HCT116 (cell line): ENCODE measurements around the gene VCAN. TPM values are rescaled to one million over a fixed set of nuclear protein-coding genes. Genes with fewer than 3 reads are reported as not detected.
"Not testable (repeated sequence)": the region's sequence is repeated elsewhere in the genome, so short reads cannot be mapped to it uniquely, and the experiment has no call there.

ENCODE experiments used
- ATAC-seq: fragments of 200-7000 bp; cut with Tn5 transposase; 2 replicates; pipeline ENCODE4 v1.9.1; 2020; ENCODE audit warnings: mild to moderate bottlenecking, moderate library complexity
- BruUV-seq: library from RNA; stranded (reverse); fragments of 400-500 nt; replicated peaks from 2 replicates; lab custom pipeline; 2021; lab: Mats Ljungman, UMichigan
- CTCF ChIA-PET: fragments of 300-600 bp; sonication (Branson Sonifier 250); formaldehyde crosslinking; loops from one replicate; lab custom pipeline; 2021; ENCODE audit warnings: antibody characterized with exemption; lab: Charles Lee
- POLR2A ChIA-PET: fragments of 300-600, 350-600 bp; sonication (Branson Sonifier 250); formaldehyde crosslinking; loops from one replicate; lab custom pipeline; 2021; ENCODE audit warnings: antibody characterized with exemption; lab: Charles Lee
- RAD21 ChIA-PET, 2 experiments: fragments of 300-600 bp; sonication (Branson Sonifier 250); formaldehyde crosslinking; loops; one replicate each; lab custom pipeline; 2023; ENCODE audit warnings: low total read pairs in 2 of 2; ENCODE audit not compliant: uncharacterized antibody in 2 of 2, unreplicated experiment in 2 of 2, low non-redundant PET in 1 of 2; lab: Charles Lee
- DNase-seq: peaks from one replicate; pipeline ENCODE4 v3.0.0-alpha.2; 2010; ENCODE audit warnings: low read depth, low spot score
- H2AFZ ChIP-seq: fragments of 200-600 bp; shearing (Covaris generic), sonication (generic); 2 replicates; pipeline ENCODE4 v1.6.1; 2017; ENCODE audit warnings: low read depth, mixed run types, mixed read lengths, antibody characterized with exemption, low read length; ENCODE audit not compliant: poor library complexity, severe bottlenecking
- H3K27ac ChIP-seq: 2 replicates; pipeline ENCODE4 v1.5.1; 2012; ENCODE audit warnings: low read depth, low read length
- H3K27me3 ChIP-seq: fragments of 200-600 bp; sonication (generic); 2 replicates; pipeline ENCODE4 v1.6.1; 2016; ENCODE audit warnings: mixed run types, low read length, mixed read lengths; ENCODE audit not compliant: insufficient read depth
- H3K36me3 ChIP-seq, 2 experiments: fragments of 200-500 bp in 1 of 2; fragments of 200-600 bp in 1 of 2; sonication (Bioruptor generic) in 1 of 2; sonication (generic) in 1 of 2; 2 replicates each; pipeline versions ENCODE4 v1.5.1 to v1.6.1; 2014 to 2016; ENCODE audit warnings: low read length in 2 of 2, inconsistent platforms in 1 of 2, mixed read lengths in 1 of 2, mixed run types in 1 of 2; ENCODE audit not compliant: insufficient read depth in 2 of 2, control insufficient read depth in 1 of 2
- H3K4me1 ChIP-seq, 2 experiments: fragments of 200-600 bp in 1 of 2; sonication (generic) in 1 of 2; 2 replicates each; pipeline versions ENCODE4 v1.5.1 to v1.6.1; 2012 to 2017; ENCODE audit warnings: low read length in 2 of 2, inconsistent platforms in 1 of 2, mild to moderate bottlenecking in 1 of 2, mixed read lengths in 1 of 2, mixed run types in 1 of 2, moderate library complexity in 1 of 2; ENCODE audit not compliant: insufficient read depth in 2 of 2, control insufficient read depth in 1 of 2
- H3K4me2 ChIP-seq: fragments of 200-600 bp; sonication (generic); 2 replicates; pipeline ENCODE4 v1.6.1; 2017; ENCODE audit warnings: mixed run types, low read length, mixed read lengths
- H3K4me3 ChIP-seq, 2 experiments: fragments of 200-600 bp in 1 of 2; sonication (generic) in 1 of 2; replicated peaks in 1 of 2; 2 replicates each; pipeline ENCODE4 v1.5.1; 2011 to 2016; ENCODE audit warnings: low read length in 2 of 2, control low read depth in 1 of 2, low read depth in 1 of 2, mild to moderate bottlenecking in 1 of 2, mixed read lengths in 1 of 2, mixed run types in 1 of 2
- H3K79me2 ChIP-seq: fragments of 200-600 bp; sonication (generic); 2 replicates; pipeline ENCODE4 v1.6.1; 2017; ENCODE audit warnings: mild to moderate bottlenecking, mixed run types, low read length, moderate library complexity, mixed read lengths; ENCODE audit not compliant: insufficient read depth
- H3K9ac ChIP-seq: fragments of 200-600 bp; sonication (generic); 2 replicates; pipeline ENCODE4 v1.6.1; 2016; ENCODE audit warnings: low read length, mixed read lengths
- H3K9me2 ChIP-seq: fragments of 200-600 bp; sonication (generic), shearing (Covaris generic); 2 replicates; pipeline ENCODE4 v1.6.1; 2017; ENCODE audit warnings: mixed run types, mild to moderate bottlenecking, moderate library complexity; ENCODE audit not compliant: insufficient read depth
- H3K9me3 ChIP-seq, 2 experiments: fragments of 200-500 bp in 1 of 2; fragments of 200-600 bp in 1 of 2; sonication (Bioruptor generic) in 1 of 2; sonication (generic) in 1 of 2; 2 replicates each; pipeline ENCODE4 v1.6.1; 2014 to 2017; ENCODE audit warnings: low read length in 2 of 2, mixed read lengths in 2 of 2, inconsistent platforms in 1 of 2, low read depth in 1 of 2, mild to moderate bottlenecking in 1 of 2, mixed run types in 1 of 2, moderate library complexity in 1 of 2; ENCODE audit not compliant: control insufficient read depth in 1 of 2, insufficient read depth in 1 of 2
- H4K20me1 ChIP-seq: fragments of 200-600 bp; sonication (generic), shearing (Covaris generic); 2 replicates; pipeline ENCODE4 v1.6.1; 2017; ENCODE audit warnings: mixed run types, mild to moderate bottlenecking, moderate library complexity; ENCODE audit not compliant: insufficient read depth
- FOSL1 ChIP-seq: IDR thresholded peaks from 2 replicates; pipeline ENCODE4 v1.6.1; 2012; ENCODE audit warnings: low read depth
- JUND ChIP-seq: IDR thresholded peaks from 2 replicates; pipeline ENCODE4 v1.6.1; 2012
- POLR2A ChIP-seq: IDR thresholded peaks from 2 replicates; pipeline ENCODE4 v1.7.0; 2011; ENCODE audit warnings: borderline replicate concordance; ENCODE audit not compliant: insufficient read depth, insufficient read length; ENCODE audit errors: extremely low read depth
- POLR2AphosphoS5 ChIP-seq: IDR thresholded peaks from 2 replicates; pipeline ENCODE4 v1.6.1; 2011; ENCODE audit warnings: mild to moderate bottlenecking, low read depth, low read length, moderate library complexity
- SRF ChIP-seq: IDR thresholded peaks from 2 replicates; pipeline ENCODE4 v1.6.1; 2012; ENCODE audit warnings: low read depth
- YY1 ChIP-seq: IDR thresholded peaks from 2 replicates; pipeline ENCODE4 v1.6.1; 2011; ENCODE audit warnings: low read length, low read depth, moderate library complexity, mild to moderate bottlenecking; ENCODE audit not compliant: insufficient replicate concordance; ENCODE audit errors: extremely low read depth
- intact Hi-C: fragments of 100-400 bp; cut with micrococcal nuclease; formaldehyde crosslinking; loops from 2 replicates; pipeline ENCODE4 v1.10.0; 2022
- total RNA-seq: library from RNA; stranded (reverse); gene quantifications from one replicate; pipeline ENCODE4 v1.2.1, GENCODE V29; 2021; ENCODE audit not compliant: unreplicated experiment

VCAN gene
- total RNA-seq, 1 experiment from 2014 or later, result 49.9 TPM

DNA sequence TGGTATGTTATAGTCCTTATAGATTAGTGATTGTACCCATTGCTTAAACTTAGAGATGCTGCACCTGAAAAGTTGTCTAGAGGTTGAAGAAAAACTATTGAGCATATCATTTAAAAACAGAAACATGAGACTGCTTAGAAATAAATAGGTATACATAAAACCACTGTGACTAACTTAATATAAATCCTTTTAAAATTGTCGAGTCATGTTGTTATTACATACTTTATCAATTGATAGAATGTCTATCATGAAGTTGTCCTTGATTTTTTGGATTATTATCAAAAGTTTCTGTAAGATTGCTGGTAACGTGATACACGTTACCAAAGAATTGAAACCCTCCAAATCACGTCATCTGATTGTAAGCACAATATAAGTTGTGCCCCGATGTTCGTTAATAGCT, 35.3 kb upstream of the VCAN start:
- H4K20me1 ChIP-seq, result no peaks in the 10 kb centered on the region
- TF ChIP-seq POLR2A (no peak), FOSL1 (no peak), YY1 (no peak), POLR2AphosphoS5 (no peak), SRF (no peak), JUND (no peak)
- no peak overlapping the region for H3K9ac ChIP-seq
- ChIA-PET POLR2A (no interaction called here), RAD21 (no interaction called here), CTCF (no interaction called here)
- ATAC-seq (no peak), DNase-seq (no peak)
- no peaks in the 10 kb centered on the region for H3K9me2 ChIP-seq
- no peak overlapping the region for H3K4me2 ChIP-seq
- intact Hi-C loops, result no loop called here
- H2AFZ ChIP-seq, result peak overlapping the region; percentile 44
- H3K4me3 ChIP-seq, result no peak overlapping the region
- no peaks in the 10 kb centered on the region for H3K4me1 ChIP-seq
- no peaks in the 10 kb centered on the region for H3K27me3 ChIP-seq
- no peaks in the 10 kb centered on the region for H3K36me3 ChIP-seq
- H3K79me2 ChIP-seq, result no peaks in the 10 kb centered on the region
- no TSS peak for BruUV-seq
- no peaks in the 10 kb centered on the region for H3K9me3 ChIP-seq
- H3K27ac ChIP-seq, result no peak overlapping the region

DNA sequence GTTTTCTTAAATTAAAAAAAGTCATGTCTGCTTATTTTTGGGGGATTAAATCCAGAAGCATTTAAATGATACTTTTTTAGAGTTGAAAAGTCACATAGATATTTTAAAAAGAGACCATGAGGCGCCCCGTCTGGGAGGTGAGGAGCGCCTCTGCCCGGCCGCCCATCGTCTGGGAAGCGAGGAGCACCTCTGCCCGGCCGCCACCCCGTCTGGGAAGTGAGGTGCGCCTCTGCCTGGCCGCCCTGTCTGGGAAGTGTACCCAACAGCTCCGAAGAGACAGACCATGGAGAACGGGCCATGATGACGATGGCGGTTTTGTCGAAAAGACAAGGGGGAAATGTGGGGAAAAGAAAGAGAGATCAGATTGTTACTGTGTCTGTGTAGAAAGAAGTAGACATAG, 33.8 kb upstream of the VCAN start:
- H3K79me2 ChIP-seq, DNase-seq, intact Hi-C loops, H3K9me2 ChIP-seq, H3K4me2 ChIP-seq, H3K4me1 ChIP-seq, H3K27ac ChIP-seq, CTCF ChIA-PET, ATAC-seq, H3K9me3 ChIP-seq, H3K36me3 ChIP-seq, H3K9ac ChIP-seq, H2AFZ ChIP-seq, H4K20me1 ChIP-seq, RAD21 ChIA-PET, BruUV-seq, POLR2A ChIA-PET, H3K4me3 ChIP-seq, H3K27me3 ChIP-seq: not testable (repeated sequence)
